Adipocyte (in vitro differentiated cells): ENCODE data around the gene ZNF366.

Experiments used
- DNase-seq: peaks from one replicate; pipeline ENCODE4 v3.0.0-alpha.2; 2015; ENCODE audit warnings: low read depth
- H3K27me3 ChIP-seq: replicated peaks from 2 replicates; pipeline ENCODE4 v1.7.0; 2013; ENCODE audit warnings: mild to moderate bottlenecking, low read length, moderate library complexity; ENCODE audit not compliant: control insufficient read depth, insufficient read depth
- H3K36me3 ChIP-seq: 2 replicates; pipeline ENCODE4 v1.7.0; 2013; ENCODE audit warnings: low read length, mild to moderate bottlenecking, moderate library complexity; ENCODE audit not compliant: control insufficient read depth, insufficient read depth, severe bottlenecking
- H3K4me1 ChIP-seq: 2 replicates; pipeline ENCODE4 v1.7.0; 2013; ENCODE audit warnings: mild to moderate bottlenecking, low read length, moderate library complexity; ENCODE audit not compliant: control insufficient read depth, insufficient read depth
- H3K4me3 ChIP-seq: 2 replicates; pipeline ENCODE4 v1.7.0; 2013; ENCODE audit warnings: mild to moderate bottlenecking, low read length, moderate library complexity
- H3K9ac ChIP-seq: 2 replicates; pipeline ENCODE4 v1.7.0; 2013; ENCODE audit warnings: mild to moderate bottlenecking, low read length, moderate library complexity
- H3K9me3 ChIP-seq: 2 replicates; pipeline ENCODE4 v1.7.0; 2013; ENCODE audit warnings: mild to moderate bottlenecking, low read length, moderate library complexity; ENCODE audit not compliant: control insufficient read depth

ZNF366 gene

GRCh38 chr5:72540759-72541438, 33.7 kb upstream of the ZNF366 start:
- Histone ChIP-seq H3K4me1 (peaks cover 11% of the 10 kb centered on the region), H3K4me3 (no peak overlapping the region), H3K9ac (no peak overlapping the region), H3K9me3 (peaks cover 11% of the 10 kb centered on the region), H3K36me3 (no peaks in the 10 kb centered on the region), H3K27me3 (no peaks in the 10 kb centered on the region)
- DNase-seq = no peak

- DNase-seq = no peak
These were observed 32.5 kb upstream of the ZNF366 start for GRCh38 chr5:72539726-72540125.

GRCh38 chr5:72539038-72539437, 31.8 kb upstream of the ZNF366 start:
- Histone ChIP-seq H3K27me3 (no peaks in the 10 kb centered on the region), H3K4me3 (no peak overlapping the region), H3K9me3 (no peaks in the 10 kb centered on the region), H3K4me1 (peaks cover 11% of the 10 kb centered on the region), H3K9ac (no peak overlapping the region), H3K36me3 (no peaks in the 10 kb centered on the region)
- no peak for DNase-seq

More at GRCh38 chr5:72539726-72540125, 32.5 kb upstream of the ZNF366 start:
- no peak overlapping the region for H3K4me3 ChIP-seq
- H3K27me3 ChIP-seq = no peaks in the 10 kb centered on the region
- H3K4me1 ChIP-seq = peaks cover 11% of the 10 kb centered on the region
- no peaks in the 10 kb centered on the region for H3K9me3 ChIP-seq
- H3K9ac ChIP-seq = no peak overlapping the region
- H3K36me3 ChIP-seq = no peaks in the 10 kb centered on the region

GRCh38 chr5:72537166-72537565, 30.0 kb upstream of the ZNF366 start:
- H3K36me3 ChIP-seq = no peaks in the 10 kb centered on the region
- no peaks in the 10 kb centered on the region for H3K27me3 ChIP-seq
- H3K4me1 ChIP-seq = no peaks in the 10 kb centered on the region
- H3K9me3 ChIP-seq = peaks cover 4% of the 10 kb centered on the region
- H3K4me3 ChIP-seq = no peak overlapping the region
- no peak overlapping the region for H3K9ac ChIP-seq
- no peak for DNase-seq

GRCh38 chr5:72531496-72532190, 24.4 kb upstream of the ZNF366 start:
- H3K9ac ChIP-seq = peak overlapping the region; percentile 72
- DNase-seq = peak; percentile 44
- no peaks in the 10 kb centered on the region for H3K36me3 ChIP-seq
- H3K27me3 ChIP-seq = no peaks in the 10 kb centered on the region
- no peak overlapping the region for H3K4me3 ChIP-seq
- peaks cover 13% of the 10 kb centered on the region for H3K4me1 ChIP-seq
- peaks cover 4% of the 10 kb centered on the region for H3K9me3 ChIP-seq

- peaks cover 22% of the 10 kb centered on the region for H3K4me1 ChIP-seq
- peaks cover 4% of the 10 kb centered on the region for H3K9me3 ChIP-seq
- H3K36me3 ChIP-seq = no peaks in the 10 kb centered on the region
- H3K4me3 ChIP-seq = no peak overlapping the region
- no peak for DNase-seq
- no peaks in the 10 kb centered on the region for H3K27me3 ChIP-seq
- no peak overlapping the region for H3K9ac ChIP-seq
These were observed 23.0 kb upstream of the ZNF366 start for GRCh38 chr5:72530196-72530595.

GRCh38 chr5:72529383-72529782, 22.2 kb upstream of the ZNF366 start:
- H3K4me3 ChIP-seq = no peak overlapping the region
- no peak overlapping the region for H3K9ac ChIP-seq
- peaks cover 22% of the 10 kb centered on the region for H3K4me1 ChIP-seq
- no peaks in the 10 kb centered on the region for H3K36me3 ChIP-seq
- no peaks in the 10 kb centered on the region for H3K27me3 ChIP-seq
- DNase-seq = no peak
- peaks cover 4% of the 10 kb centered on the region for H3K9me3 ChIP-seq

GRCh38 chr5:72525816-72526215, 18.6 kb upstream of the ZNF366 start:
- H3K4me3 ChIP-seq = no peak overlapping the region
- H3K36me3 ChIP-seq = no peaks in the 10 kb centered on the region
- peak; percentile 87 for DNase-seq
- peaks cover 16% of the 10 kb centered on the region for H3K4me1 ChIP-seq
- H3K9ac ChIP-seq = no peak overlapping the region
- H3K9me3 ChIP-seq = peaks cover 8% of the 10 kb centered on the region
- H3K27me3 ChIP-seq = no peaks in the 10 kb centered on the region

- H3K27me3 ChIP-seq = no peaks in the 10 kb centered on the region
- no peaks in the 10 kb centered on the region for H3K36me3 ChIP-seq
- H3K9me3 ChIP-seq = peaks cover 21% of the 10 kb centered on the region
- peak; percentile 84 for DNase-seq
- no peak overlapping the region for H3K4me3 ChIP-seq
- H3K4me1 ChIP-seq = peaks cover 15% of the 10 kb centered on the region
- peak overlapping the region; percentile 37 for H3K9ac ChIP-seq
These were observed 16.9 kb upstream of the ZNF366 start for GRCh38 chr5:72523960-72524582.

- Histone ChIP-seq H3K36me3 (no peaks in the 10 kb centered on the region), H3K4me3 (no peak overlapping the region), H3K9me3 (peaks cover 28% of the 10 kb centered on the region), H3K4me1 (peaks cover 22% of the 10 kb centered on the region), H3K9ac (no peak overlapping the region), H3K27me3 (no peaks in the 10 kb centered on the region)
- no peak for DNase-seq
These were observed 15.4 kb upstream of the ZNF366 start for GRCh38 chr5:72522607-72523006.

- DNase-seq = no peak
- Histone ChIP-seq H3K9me3 (peaks cover 28% of the 10 kb centered on the region), H3K4me3 (no peak overlapping the region), H3K4me1 (peaks cover 15% of the 10 kb centered on the region), H3K9ac (no peak overlapping the region), H3K36me3 (no peaks in the 10 kb centered on the region), H3K27me3 (no peaks in the 10 kb centered on the region)
These were observed 11.9 kb upstream of the ZNF366 start for GRCh38 chr5:72519111-72519510.
